Prostate gland (tissue), 2 donors: ENCODE measurements around the gene DNAJC12.

Source experiments
- POLR2AphosphoS5 ChIP-seq: sonication (generic); formaldehyde crosslinking; IDR thresholded peaks from one replicate; pipeline ENCODE4 v1.6.1; 2017; ENCODE audit warnings: antibody characterized with exemption
- TF ChIP-seq, protein P1 (sequence below), 4 experiments: fragments of 200-600 bp in 2 of 4; fragments of 450-650 bp in 2 of 4; sonication (generic) in 2 of 4; IDR thresholded peaks; 1 replicate in 3 of 4; 2 replicates in 1 of 4; pipeline ENCODE4 v1.5.1; 2016 to 2019; ENCODE audit warnings: antibody characterized with exemption in 4 of 4, mild to moderate bottlenecking in 2 of 4, moderate library complexity in 2 of 4

DNA sequence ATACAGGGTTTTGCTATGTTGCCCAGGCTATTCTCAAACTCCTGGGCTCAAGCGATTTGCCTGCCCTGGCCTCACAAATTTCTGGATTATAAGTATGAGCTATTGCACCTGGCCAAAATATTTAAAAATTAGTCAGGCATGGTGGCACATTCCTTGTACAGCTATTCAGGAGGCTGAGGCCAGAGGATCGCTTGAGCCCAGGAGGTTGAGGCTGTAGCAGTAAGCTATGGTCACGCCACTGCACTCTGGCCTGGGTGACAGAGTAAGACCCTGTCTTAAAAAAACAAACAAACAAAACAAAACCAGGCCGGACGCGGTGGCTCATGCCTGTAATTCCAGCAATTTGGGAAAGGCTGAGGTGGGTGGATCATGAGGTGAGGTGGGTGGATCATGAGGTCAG is 32.0 kb upstream of the DNAJC12 start:
- TF ChIP-seq, protein P1, sequence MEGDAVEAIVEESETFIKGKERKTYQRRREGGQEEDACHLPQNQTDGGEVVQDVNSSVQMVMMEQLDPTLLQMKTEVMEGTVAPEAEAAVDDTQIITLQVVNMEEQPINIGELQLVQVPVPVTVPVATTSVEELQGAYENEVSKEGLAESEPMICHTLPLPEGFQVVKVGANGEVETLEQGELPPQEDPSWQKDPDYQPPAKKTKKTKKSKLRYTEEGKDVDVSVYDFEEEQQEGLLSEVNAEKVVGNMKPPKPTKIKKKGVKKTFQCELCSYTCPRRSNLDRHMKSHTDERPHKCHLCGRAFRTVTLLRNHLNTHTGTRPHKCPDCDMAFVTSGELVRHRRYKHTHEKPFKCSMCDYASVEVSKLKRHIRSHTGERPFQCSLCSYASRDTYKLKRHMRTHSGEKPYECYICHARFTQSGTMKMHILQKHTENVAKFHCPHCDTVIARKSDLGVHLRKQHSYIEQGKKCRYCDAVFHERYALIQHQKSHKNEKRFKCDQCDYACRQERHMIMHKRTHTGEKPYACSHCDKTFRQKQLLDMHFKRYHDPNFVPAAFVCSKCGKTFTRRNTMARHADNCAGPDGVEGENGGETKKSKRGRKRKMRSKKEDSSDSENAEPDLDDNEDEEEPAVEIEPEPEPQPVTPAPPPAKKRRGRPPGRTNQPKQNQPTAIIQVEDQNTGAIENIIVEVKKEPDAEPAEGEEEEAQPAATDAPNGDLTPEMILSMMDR (IDR thresholded peaks at IDR 0.05), result no peak
- TF ChIP-seq POLR2AphosphoS5, result no peak
